Smooth muscle cell (in vitro differentiated cells): ENCODE measurements around the gene NEDD1. TPM values are rescaled to one million over a fixed set of nuclear protein-coding genes. Genes with fewer than 3 reads are reported as not detected.

ENCODE experiments used
- DNase-seq: peaks from one replicate; lab custom pipeline; 2025; ENCODE audit not compliant: unreplicated experiment; lab: John Stamatoyannopoulos, UW
- H2AFZ ChIP-seq: fragments of 200-600 bp; sonication (generic); 2 replicates; pipeline ENCODE4 v1.6.0; 2016; ENCODE audit warnings: antibody characterized with exemption, low read depth, mild to moderate bottlenecking
- H3F3A ChIP-seq: fragments of 200-600 bp; sonication (generic); 2 replicates; pipeline ENCODE4 v1.6.0; 2017; ENCODE audit warnings: antibody characterized with exemption, low read depth
- H3K27ac ChIP-seq: fragments of 200-600 bp; sonication (generic); 2 replicates; pipeline ENCODE4 v1.5.1; 2016; ENCODE audit warnings: low read depth, mild to moderate bottlenecking
- H3K27me3 ChIP-seq: fragments of 200-600 bp; sonication (generic); 2 replicates; pipeline ENCODE4 v1.6.1; 2016; ENCODE audit warnings: low read depth, mild to moderate bottlenecking
- H3K36me3 ChIP-seq: fragments of 200-600 bp; sonication (generic); 2 replicates; pipeline ENCODE4 v1.5.1; 2016; ENCODE audit warnings: low read depth
- H3K4me1 ChIP-seq: fragments of 200-600 bp; sonication (generic); 2 replicates; pipeline ENCODE4 v1.5.1; 2016; ENCODE audit warnings: low read depth
- H3K4me2 ChIP-seq: fragments of 200-600 bp; sonication (generic); 2 replicates; pipeline ENCODE4 v1.6.0; 2016; ENCODE audit warnings: mild to moderate bottlenecking
- H3K4me3 ChIP-seq: fragments of 200-600 bp; sonication (generic); 2 replicates; pipeline ENCODE4 v1.5.1; 2016; ENCODE audit warnings: mild to moderate bottlenecking
- H3K79me2 ChIP-seq: fragments of 200-600 bp; sonication (generic); 2 replicates; pipeline ENCODE4 v1.6.0; 2016; ENCODE audit warnings: low read depth, mild to moderate bottlenecking
- H3K9ac ChIP-seq: fragments of 200-600 bp; sonication (generic); 2 replicates; pipeline ENCODE4 v1.6.0; 2016; ENCODE audit warnings: low read depth
- H3K9me3 ChIP-seq: fragments of 200-600 bp; sonication (generic); replicated peaks from 2 replicates; pipeline ENCODE4 v1.5.1; 2016; ENCODE audit warnings: low read depth
- H4K20me1 ChIP-seq: fragments of 200-600 bp; sonication (generic); 2 replicates; pipeline ENCODE4 v1.6.0; 2016; ENCODE audit warnings: low read depth
- WGBS: methylation state at CpG from one replicate; pipeline ENCODE4 v1.1.7; 2016; ENCODE audit warnings: low lambda C conversion rate; 5-methylcytosine and 5-hydroxymethylcytosine counted together
- polyA plus RNA-seq: library from polyadenylated mRNA; unstranded; fragments of >200 nt; fragmentation: Nextera tagmentation; extraction: Ambion mirVana; gene quantifications from 2 replicates; pipeline ENCODE4 v1.2.1, GENCODE V29; 2016
- total RNA-seq: library from RNA; depleted of rRNA; stranded (reverse); fragments of >200 nt; gene quantifications from 2 replicates; pipeline ENCODE4 v1.2.3, GENCODE V29; 2014
- TF ChIP-seq, protein P1 (sequence below): fragments of 200-600 bp; sonication (generic); IDR thresholded peaks from 2 replicates; pipeline ENCODE4 v1.5.1; 2017; ENCODE audit warnings: borderline replicate concordance, mild to moderate bottlenecking, antibody characterized with exemption; ENCODE audit not compliant: insufficient read depth, poor library complexity, severe bottlenecking

NEDD1 gene
- total and polyA plus RNA-seq, 2 experiments from 2014 or later, result 20.6 to 54.0 TPM

DNA sequence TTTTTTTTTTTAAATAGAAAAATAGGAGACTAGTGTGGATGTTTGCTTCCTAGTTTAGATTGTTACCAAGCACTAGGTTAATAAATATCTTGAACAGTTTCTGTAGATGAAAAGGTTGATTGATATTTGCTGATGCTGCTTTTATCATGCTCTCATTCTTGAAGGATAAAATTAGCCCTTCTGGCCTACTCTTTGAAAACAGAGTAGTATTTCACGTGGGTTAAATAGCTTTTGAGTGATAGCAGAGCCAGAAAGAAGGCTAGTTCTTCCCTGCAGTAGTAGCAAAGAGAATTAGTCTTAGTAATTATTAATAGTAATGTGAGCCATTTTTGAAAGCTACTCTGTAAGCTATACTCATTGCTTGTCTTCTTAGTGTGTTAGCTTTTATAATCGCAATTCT is 5.2 kb downstream of the NEDD1 start:
- Histone ChIP-seq H3K4me2 (no peak overlapping the region), H2AFZ (no peak overlapping the region)
- 75% methylated on average over 2 of the region's 2 CpGs for WGBS

DNA sequence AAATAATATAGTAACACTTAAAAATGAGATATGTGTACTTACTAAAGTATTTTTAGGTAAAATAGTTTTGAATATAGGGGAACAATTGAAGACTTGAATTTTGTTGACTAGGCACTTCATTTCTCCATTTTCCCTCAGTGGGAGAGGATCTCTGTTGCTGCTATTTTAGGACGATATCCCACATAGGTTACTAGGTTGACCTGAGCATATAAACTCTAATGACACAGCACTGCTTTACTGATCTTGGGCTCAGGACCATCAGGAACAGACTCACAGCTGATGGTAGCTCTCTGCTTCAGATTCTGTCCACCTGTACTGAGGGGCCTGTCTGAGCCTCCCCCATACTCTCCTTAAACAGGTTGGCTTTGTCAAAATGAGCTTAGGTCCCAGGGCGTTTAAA is 5.9 kb downstream of the NEDD1 start:
- no peaks in the 10 kb centered on the region for H3K27me3 ChIP-seq
- peaks cover 7% of the 10 kb centered on the region for H3K4me1 ChIP-seq
- 98% methylated on average over 2 of the region's 2 CpGs for WGBS
- H3K4me3 ChIP-seq, result no peak overlapping the region
- no peak overlapping the region for H3K9ac ChIP-seq
- H2AFZ ChIP-seq, result no peak overlapping the region
- DNase-seq, result no peak
- TF ChIP-seq, protein P1, sequence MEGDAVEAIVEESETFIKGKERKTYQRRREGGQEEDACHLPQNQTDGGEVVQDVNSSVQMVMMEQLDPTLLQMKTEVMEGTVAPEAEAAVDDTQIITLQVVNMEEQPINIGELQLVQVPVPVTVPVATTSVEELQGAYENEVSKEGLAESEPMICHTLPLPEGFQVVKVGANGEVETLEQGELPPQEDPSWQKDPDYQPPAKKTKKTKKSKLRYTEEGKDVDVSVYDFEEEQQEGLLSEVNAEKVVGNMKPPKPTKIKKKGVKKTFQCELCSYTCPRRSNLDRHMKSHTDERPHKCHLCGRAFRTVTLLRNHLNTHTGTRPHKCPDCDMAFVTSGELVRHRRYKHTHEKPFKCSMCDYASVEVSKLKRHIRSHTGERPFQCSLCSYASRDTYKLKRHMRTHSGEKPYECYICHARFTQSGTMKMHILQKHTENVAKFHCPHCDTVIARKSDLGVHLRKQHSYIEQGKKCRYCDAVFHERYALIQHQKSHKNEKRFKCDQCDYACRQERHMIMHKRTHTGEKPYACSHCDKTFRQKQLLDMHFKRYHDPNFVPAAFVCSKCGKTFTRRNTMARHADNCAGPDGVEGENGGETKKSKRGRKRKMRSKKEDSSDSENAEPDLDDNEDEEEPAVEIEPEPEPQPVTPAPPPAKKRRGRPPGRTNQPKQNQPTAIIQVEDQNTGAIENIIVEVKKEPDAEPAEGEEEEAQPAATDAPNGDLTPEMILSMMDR, result no peak
- H3K9me3 ChIP-seq, result no peaks in the 10 kb centered on the region
- no peaks in the 10 kb centered on the region for H3F3A ChIP-seq
- peaks cover 4% of the 10 kb centered on the region for H4K20me1 ChIP-seq
- no peaks in the 10 kb centered on the region for H3K36me3 ChIP-seq
- H3K27ac ChIP-seq, result no peak overlapping the region
- H3K4me2 ChIP-seq, result no peak overlapping the region
- peaks cover 59% of the 10 kb centered on the region for H3K79me2 ChIP-seq

More for the DNA sequence above, 5.2 kb downstream of the NEDD1 start:
- Histone ChIP-seq H3K4me1 (peaks cover 9% of the 10 kb centered on the region), H3K9ac (no peak overlapping the region), H4K20me1 (peaks cover 4% of the 10 kb centered on the region), H3K27me3 (no peaks in the 10 kb centered on the region), H3K4me3 (no peak overlapping the region), H3K27ac (no peak overlapping the region), H3K79me2 (peaks cover 61% of the 10 kb centered on the region), H3K36me3 (no peaks in the 10 kb centered on the region), H3K9me3 (no peaks in the 10 kb centered on the region), H3F3A (no peaks in the 10 kb centered on the region)
- no peak for DNase-seq
- TF ChIP-seq, protein P1, result no peak

DNA sequence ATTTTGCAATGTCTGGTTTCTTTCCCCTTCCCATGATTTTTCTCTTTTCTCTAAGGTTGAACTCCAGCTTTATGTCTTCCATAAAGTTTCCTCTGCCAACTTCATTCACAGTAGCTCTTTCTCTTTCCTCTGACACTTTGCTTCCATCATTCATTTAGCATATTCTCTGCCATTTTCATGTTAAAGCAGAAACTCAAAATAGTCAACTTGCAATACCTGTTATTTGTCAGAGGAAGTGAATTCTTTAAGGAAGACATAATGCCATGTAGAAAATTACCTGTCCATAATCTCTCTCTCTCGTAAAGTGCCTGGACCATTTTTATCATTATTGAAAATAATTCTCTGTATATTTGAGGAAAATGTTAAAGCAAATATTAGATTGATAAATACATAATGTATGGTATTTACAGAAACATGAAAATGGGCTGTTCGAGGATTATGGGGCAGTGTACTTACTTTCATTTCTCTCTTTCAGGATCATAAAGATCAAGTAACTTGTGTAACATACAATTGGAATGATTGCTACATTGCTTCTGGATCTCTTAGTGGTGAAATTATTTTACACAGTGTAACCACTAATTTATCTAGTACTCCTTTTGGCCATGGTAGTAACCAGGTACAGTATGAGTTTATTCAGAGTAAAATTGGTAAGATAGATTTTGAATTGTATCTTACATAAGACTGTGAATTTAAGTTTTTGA is 12.6 kb downstream of the NEDD1 start:
- H2AFZ ChIP-seq, result no peak overlapping the region
- DNase-seq, result no peak
- peaks cover 7% of the 10 kb centered on the region for H3K79me2 ChIP-seq

More for the DNA sequence above, 12.6 kb downstream of the NEDD1 start:
- H3K36me3 ChIP-seq, result no peaks in the 10 kb centered on the region
- H3K4me3 ChIP-seq, result no peak overlapping the region
- no peak overlapping the region for H3K27ac ChIP-seq
- 91% methylated on average over 2 of the region's 2 CpGs for WGBS
- H3F3A ChIP-seq, result no peaks in the 10 kb centered on the region
- no peaks in the 10 kb centered on the region for H3K27me3 ChIP-seq
- no peak overlapping the region for H3K4me2 ChIP-seq
- no peaks in the 10 kb centered on the region for H3K9me3 ChIP-seq
- H3K9ac ChIP-seq, result no peak overlapping the region
- H4K20me1 ChIP-seq, result no peaks in the 10 kb centered on the region
- TF ChIP-seq, protein P1, result no peak
- no peaks in the 10 kb centered on the region for H3K4me1 ChIP-seq
